Middle frontal gyrus (tissue), 1 donor: ENCODE data around the gene WDR1.

Experiments used
- DNase-seq: peaks from one replicate; pipeline ENCODE4 v3.0.0-alpha.2; 2015; ENCODE audit warnings: low spot score; ENCODE audit errors: extremely low spot score

WDR1 gene

GRCh38 chr4:10085828-10086505 lies 30.6 kb downstream of the WDR1 start:
- DNase-seq = no peak

- no peak for DNase-seq
Observed at GRCh38 chr4:10085386-10085785, 31.2 kb downstream of the WDR1 start.

GRCh38 chr4:10084651-10085358 lies 31.8 kb downstream of the WDR1 start:
- DNase-seq = no peak

GRCh38 chr4:10083861-10084641 lies 32.5 kb downstream of the WDR1 start:
- no peak for DNase-seq

GRCh38 chr4:10083331-10083771 lies 33.2 kb downstream of the WDR1 start:
- no peak for DNase-seq

- DNase-seq = no peak
Observed at GRCh38 chr4:10082459-10083272, 33.9 kb downstream of the WDR1 start.

GRCh38 chr4:10082047-10082446 lies 34.6 kb downstream of the WDR1 start:
- DNase-seq = no peak

- DNase-seq = no peak
Observed at GRCh38 chr4:10081218-10081606, 35.4 kb downstream of the WDR1 start.

GRCh38 chr4:10080589-10081217 lies 35.9 kb downstream of the WDR1 start:
- DNase-seq = no peak

- DNase-seq = no peak
Observed at GRCh38 chr4:10079912-10080588, 36.5 kb downstream of the WDR1 start.

GRCh38 chr4:10079256-10079655 lies 37.3 kb downstream of the WDR1 start:
- DNase-seq = no peak

- no peak for DNase-seq
Observed at GRCh38 chr4:10078481-10079233, 37.9 kb downstream of the WDR1 start.

GRCh38 chr4:10077483-10078335 lies 38.9 kb downstream of the WDR1 start:
- no peak for DNase-seq

GRCh38 chr4:10077076-10077475 lies 39.5 kb downstream of the WDR1 start:
- DNase-seq = no peak

- DNase-seq = no peak
Observed at GRCh38 chr4:10075953-10076391, 40.6 kb downstream of the WDR1 start.

- no peak for DNase-seq
Observed at GRCh38 chr4:10075158-10075863, 41.3 kb downstream of the WDR1 start.

- DNase-seq = no peak
Observed at GRCh38 chr4:10074767-10075105, 41.9 kb downstream of the WDR1 start.
